Smooth muscle cell of trachea (primary cell): ENCODE data around the gene HOXB3. TPM values are rescaled to one million over a fixed set of nuclear protein-coding genes. Genes with fewer than 3 reads are reported as not detected.

Experiments used
- total RNA-seq: library from RNA; depleted of rRNA; stranded (reverse); fragments of >200 nt; gene quantifications from 2 replicates; pipeline ENCODE4 v1.2.1, GENCODE V29; 2014

The HOXB3 gene
- total RNA-seq: 16.7 and 17.3 TPM in 2 replicates

DNA sequence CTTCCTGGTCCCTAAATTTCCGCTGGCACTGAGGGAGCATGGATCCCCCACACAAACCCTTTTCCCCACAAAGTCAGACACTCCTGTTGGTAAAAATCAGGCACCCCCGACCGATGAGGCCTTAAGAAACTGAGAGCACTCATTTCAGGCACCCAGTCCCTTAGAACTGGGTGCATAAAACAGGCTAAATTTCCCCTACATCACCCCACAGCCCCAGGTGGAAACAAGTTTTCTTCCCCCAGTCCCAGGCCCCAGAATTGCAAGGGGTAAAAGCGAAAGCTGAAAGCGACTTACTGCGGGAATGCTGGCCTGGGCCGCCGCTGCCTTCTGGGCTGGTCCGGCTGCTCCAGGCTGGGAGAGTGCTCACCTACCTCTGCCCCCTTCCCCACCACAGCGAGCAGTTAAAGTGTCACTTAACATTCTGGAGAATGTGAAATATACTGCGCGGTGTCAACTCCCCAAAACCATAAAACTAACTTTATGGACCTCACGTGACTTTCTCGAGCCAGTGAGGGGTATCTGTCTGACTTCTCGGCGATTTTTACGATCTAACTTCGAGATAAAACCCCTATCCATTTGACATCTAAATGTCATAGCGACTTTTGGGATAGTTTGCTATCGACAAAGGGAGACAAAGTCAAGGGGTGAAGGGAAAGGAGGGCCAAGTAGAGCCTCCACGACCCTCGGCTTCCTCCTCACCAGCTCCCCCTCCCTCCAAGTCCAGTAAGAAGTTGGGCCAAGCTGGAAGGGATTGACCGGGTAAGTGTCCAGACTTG, at the start of gene HOXB3:
TSS of gene HOXB3 (minus strand) at position 411 of the 776 bp plus-strand sequence. CDS start 37,767 bp downstream, outside the sequence.

DNA sequence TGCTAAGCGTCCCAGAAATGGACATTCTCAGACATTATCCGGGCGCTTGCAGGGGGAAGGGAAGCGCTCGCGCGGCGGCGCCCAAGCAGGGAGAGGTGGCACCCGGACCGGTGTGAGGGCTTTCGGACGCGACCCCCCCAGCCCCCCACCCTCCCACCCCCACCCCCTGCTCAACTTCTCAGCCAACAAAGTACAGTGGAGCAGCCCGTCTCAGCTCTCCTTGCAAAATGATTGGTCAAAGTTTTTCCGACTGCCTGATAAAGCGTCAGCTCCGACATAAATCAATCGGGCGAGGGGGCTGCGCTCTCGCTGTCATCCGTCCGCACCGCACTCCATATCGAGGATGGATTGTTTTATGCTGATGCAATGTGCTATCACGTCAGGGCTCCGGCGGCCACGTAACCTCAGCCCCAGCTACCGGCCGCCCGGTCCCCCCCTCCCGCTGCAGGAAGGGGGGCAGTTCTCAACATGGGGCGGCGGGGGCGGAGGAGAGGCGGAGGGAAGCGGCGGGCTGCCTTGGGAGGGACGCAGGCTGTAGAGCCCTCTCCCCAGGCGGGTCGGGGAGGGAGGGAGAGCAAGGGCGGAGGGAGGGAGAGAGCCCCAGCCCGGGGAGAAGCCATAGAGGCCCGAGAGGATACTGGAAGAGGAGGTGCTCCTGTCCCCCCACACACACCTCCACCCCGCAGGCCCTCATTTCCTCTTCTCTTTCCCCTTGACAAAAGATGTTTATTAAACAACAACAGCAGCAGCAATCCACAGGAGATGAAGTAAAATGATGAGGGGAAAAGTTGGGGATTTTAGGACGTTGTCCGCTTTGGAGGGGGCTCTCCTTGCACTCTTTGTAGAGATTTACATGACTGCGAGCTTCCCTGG, 36.4 kb upstream of the HOXB3 start, which contains the start of gene HOXB9:
TSS of gene HOXB9 (minus strand) at position 114 of the 873 bp plus-strand sequence. CDS start at position 25, 89 bp downstream.

GRCh38 chr17:48615047-48615962, 25.3 kb upstream of the HOXB3 start, which contains the start of gene HOXB8:
Gene HOXB8 (minus strand): TSS chr17:48615292. CDS start chr17:48614704, 588 bp downstream.

GRCh38 chr17:48610282-48611211, 20.5 kb upstream of the HOXB3 start, which contains the start of gene HOXB7:
Gene HOXB7 (minus strand): TSS chr17:48611017. CDS start chr17:48610918, 99 bp downstream.

GRCh38 chr17:48604770-48605329, 14.8 kb upstream of the HOXB3 start, which contains the start of gene HOXB6:
Gene HOXB6 (minus strand): TSS chr17:48604986. CDS start chr17:48598150, 6,836 bp downstream.

DNA sequence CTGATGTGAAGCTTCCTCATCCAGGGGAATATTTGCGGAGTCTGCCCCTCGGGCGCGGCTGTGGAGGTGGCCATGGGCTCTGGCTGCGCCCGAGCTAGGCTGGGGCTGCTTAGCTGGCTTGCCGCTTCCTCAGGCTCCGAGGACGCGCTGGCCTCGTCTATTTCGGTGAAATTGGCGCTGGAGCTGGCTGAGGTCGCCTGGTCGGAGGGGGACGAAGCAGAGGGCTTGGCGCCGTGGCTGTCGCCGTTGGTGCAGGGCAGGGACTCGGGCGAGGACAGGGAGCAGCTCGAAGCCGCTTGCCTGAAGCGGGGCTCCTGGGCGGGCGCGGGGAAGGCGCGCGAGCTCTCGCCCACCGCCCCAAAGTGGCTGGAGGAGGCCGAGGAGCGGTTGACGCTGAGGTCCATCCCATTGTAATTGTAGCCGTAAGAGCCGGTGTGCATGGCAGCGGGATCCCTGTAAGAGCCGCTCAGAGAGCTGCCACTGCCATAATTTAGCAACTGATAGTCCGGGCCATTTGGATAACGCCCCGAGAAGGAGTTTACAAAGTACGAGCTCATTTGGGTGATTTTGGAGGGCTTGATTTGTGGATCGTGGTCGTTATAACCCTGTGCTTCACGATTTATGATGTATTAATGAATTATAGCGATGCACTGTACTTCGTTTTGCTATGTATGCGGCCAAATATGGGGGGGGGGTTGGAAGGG, 3.2 kb upstream of the HOXB3 start, which contains the start of gene HOXB5:
TSS of gene HOXB5 (minus strand) at position 654 of the 704 bp plus-strand sequence. CDS start at position 557, 97 bp downstream.

GRCh38 chr17:48577946-48578615, 12.0 kb downstream of the HOXB3 start, which contains the start of gene HOXB4:
Gene HOXB4 (minus strand): TSS chr17:48578350. CDS start chr17:48578319, 31 bp downstream.

DNA sequence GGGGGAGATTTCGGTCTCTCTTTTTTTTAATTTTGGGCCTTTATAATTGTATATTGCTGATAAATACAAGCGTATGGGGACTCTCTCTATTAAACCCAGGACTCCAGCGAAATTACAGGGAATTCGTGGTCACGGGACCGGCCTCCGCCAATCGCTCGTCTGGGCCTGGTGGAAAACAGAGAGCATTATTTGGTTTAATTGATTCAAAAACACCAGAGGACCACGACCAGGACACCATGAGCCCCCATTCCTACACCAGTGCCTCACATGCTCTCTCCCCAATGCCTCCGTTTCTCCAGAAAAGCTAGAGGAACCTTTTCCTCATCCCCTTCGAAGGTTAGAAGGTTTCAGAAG, 45.0 kb downstream of the HOXB3 start, which contains the start of gene HOXB2:
TSS of gene HOXB2 (minus strand) at position 88 of the 354 bp plus-strand sequence. CDS start 198 bp downstream, outside the sequence.

DNA sequence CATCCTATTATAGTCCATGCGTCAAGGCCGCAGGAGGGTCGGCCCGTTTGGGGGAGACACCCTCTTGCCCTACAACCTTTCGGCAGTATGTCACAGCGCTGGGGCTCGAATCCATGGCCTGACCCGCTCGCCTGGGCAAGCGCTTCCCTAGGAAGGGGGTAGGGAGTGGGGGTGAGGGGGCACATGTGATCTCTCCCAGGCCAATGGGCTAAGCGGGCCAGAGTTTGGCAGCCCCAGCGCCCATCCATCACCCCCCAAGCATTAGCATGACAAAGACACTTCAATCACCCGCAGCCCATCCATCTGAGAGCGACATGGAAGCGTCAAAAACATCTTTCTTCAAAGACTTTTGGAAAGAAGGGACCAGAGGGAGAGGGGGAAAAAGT, 59.2 kb downstream of the HOXB3 start, which contains the start of gene HOXB1:
TSS of gene HOXB1 (minus strand) at position 125 of the 386 bp plus-strand sequence. CDS start at position 18, 107 bp downstream.

Other genes with a start within 250 kb of the HOXB3 start
- not detected in 2 replicates for gene SKAP1, start 160.0 kb downstream of the HOXB3 start, total RNA-seq
- gene HOXB1, start 59.2 kb downstream of the HOXB3 start, total RNA-seq: not detected in 2 replicates
- gene HOXB2, start 45.1 kb downstream of the HOXB3 start, total RNA-seq: 8.7 and 10.4 TPM in 2 replicates
- 2.9 and 5.8 TPM in 2 replicates for gene HOXB4, start 11.9 kb downstream of the HOXB3 start, total RNA-seq
- gene HOXB5, start 3.5 kb upstream of the HOXB3 start, total RNA-seq: under 0.01 and 0.29 TPM in 2 replicates
- 0.73 and 0.83 TPM in 2 replicates for gene HOXB6, start 14.7 kb upstream of the HOXB3 start, total RNA-seq
- 1.7 and 2.0 TPM in 2 replicates for gene HOXB7, start 20.8 kb upstream of the HOXB3 start, total RNA-seq
- not detected in 2 replicates for gene HOXB8, start 25.1 kb upstream of the HOXB3 start, total RNA-seq
- under 0.01 TPM in 1 of 2 replicates, not detected in the other for gene HOXB9, start 36.1 kb upstream of the HOXB3 start, total RNA-seq
- gene PRAC1, start 132.3 kb upstream of the HOXB3 start, total RNA-seq: not detected in 2 replicates
- gene PRAC2, start 132.9 kb upstream of the HOXB3 start, total RNA-seq: not detected in 2 replicates
- not detected in 2 replicates for gene HOXB13, start 138.5 kb upstream of the HOXB3 start, total RNA-seq
- under 0.01 and 0.58 TPM in 2 replicates for gene TTLL6, start 227.0 kb upstream of the HOXB3 start, total RNA-seq
- 48.1 and 67.9 TPM in 2 replicates for gene CALCOCO2, start 240.8 kb upstream of the HOXB3 start, total RNA-seq